SU-DHL-6 (cell line): Measurements from ENCODE around the gene PTH1R.

Experiments
- EZH2phosphoT487 ChIP-seq: fragments of 200-600 bp; sonication (generic), shearing (Covaris generic); conservative IDR thresholded peaks from 2 replicates; pipeline ENCODE4 v1.6.1; 2018; ENCODE audit warnings: mild to moderate bottlenecking, antibody characterized with exemption, low read length, moderate library complexity, mixed read lengths
- TF ChIP-seq, protein P1 (sequence below): fragments of 200-600 bp; sonication (generic); IDR thresholded peaks from one replicate; pipeline ENCODE4 v1.5.1; 2017; ENCODE audit warnings: antibody characterized with exemption, mild to moderate bottlenecking, low read length, moderate library complexity; ENCODE audit not compliant: insufficient read depth, poor library complexity, severe bottlenecking

GRCh38 chr3:46860810-46861604, 16.5 kb upstream of the PTH1R start:
- TF ChIP-seq, protein P1, sequence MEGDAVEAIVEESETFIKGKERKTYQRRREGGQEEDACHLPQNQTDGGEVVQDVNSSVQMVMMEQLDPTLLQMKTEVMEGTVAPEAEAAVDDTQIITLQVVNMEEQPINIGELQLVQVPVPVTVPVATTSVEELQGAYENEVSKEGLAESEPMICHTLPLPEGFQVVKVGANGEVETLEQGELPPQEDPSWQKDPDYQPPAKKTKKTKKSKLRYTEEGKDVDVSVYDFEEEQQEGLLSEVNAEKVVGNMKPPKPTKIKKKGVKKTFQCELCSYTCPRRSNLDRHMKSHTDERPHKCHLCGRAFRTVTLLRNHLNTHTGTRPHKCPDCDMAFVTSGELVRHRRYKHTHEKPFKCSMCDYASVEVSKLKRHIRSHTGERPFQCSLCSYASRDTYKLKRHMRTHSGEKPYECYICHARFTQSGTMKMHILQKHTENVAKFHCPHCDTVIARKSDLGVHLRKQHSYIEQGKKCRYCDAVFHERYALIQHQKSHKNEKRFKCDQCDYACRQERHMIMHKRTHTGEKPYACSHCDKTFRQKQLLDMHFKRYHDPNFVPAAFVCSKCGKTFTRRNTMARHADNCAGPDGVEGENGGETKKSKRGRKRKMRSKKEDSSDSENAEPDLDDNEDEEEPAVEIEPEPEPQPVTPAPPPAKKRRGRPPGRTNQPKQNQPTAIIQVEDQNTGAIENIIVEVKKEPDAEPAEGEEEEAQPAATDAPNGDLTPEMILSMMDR, result no peak
- TF ChIP-seq EZH2phosphoT487, result no peak
